RWPE2 (cell line): Measurements from ENCODE around the gene NT5M.

ENCODE experiments used
- ATAC-seq: fragments of 200-7000 bp; cut with Tn5 transposase; 3 replicates; pipeline ENCODE4 v1.9.1; 2021; ENCODE audit warnings: low read depth
- DNase-seq: peaks from one replicate; pipeline ENCODE4 v3.0.0-alpha.2; 2020; ENCODE audit warnings: low spot score
- H3K27ac ChIP-seq: fragments of 450-650 bp; 2 replicates; pipeline ENCODE4 v1.5.1; 2017; ENCODE audit warnings: mild to moderate bottlenecking; ENCODE audit not compliant: poor library complexity, severe bottlenecking
- H3K27me3 ChIP-seq: fragments of 250-450 bp; sonication (Bioruptor Pico); 2 replicates; pipeline ENCODE4 v1.5.1; 2021; ENCODE audit warnings: mild to moderate bottlenecking, moderate library complexity; ENCODE audit not compliant: insufficient read depth, poor library complexity, severe bottlenecking
- H3K36me3 ChIP-seq: fragments of 250-450 bp; sonication (Bioruptor Pico); 2 replicates; pipeline ENCODE4 v1.5.1; 2020; ENCODE audit warnings: low read depth, mild to moderate bottlenecking, moderate library complexity
- H3K4me1 ChIP-seq: fragments of 250-450 bp; sonication (Bioruptor Pico); 2 replicates; pipeline ENCODE4 v1.5.1; 2021; ENCODE audit warnings: mild to moderate bottlenecking, moderate library complexity; ENCODE audit not compliant: insufficient read depth, poor library complexity, severe bottlenecking
- H3K4me3 ChIP-seq: fragments of 250-450 bp; sonication (Bioruptor Pico); 2 replicates; pipeline ENCODE4 v1.5.1; 2021; ENCODE audit warnings: mild to moderate bottlenecking, moderate library complexity; ENCODE audit not compliant: severe bottlenecking
- H3K9me3 ChIP-seq: fragments of 250-450 bp; sonication (Bioruptor Pico); 2 replicates; pipeline ENCODE4 v1.5.1; 2021; ENCODE audit warnings: mild to moderate bottlenecking, moderate library complexity; ENCODE audit not compliant: severe bottlenecking
- TF ChIP-seq, protein P1 (sequence below): fragments of 450-650 bp; IDR thresholded peaks from one replicate; pipeline ENCODE4 v1.5.1; 2017; ENCODE audit warnings: mild to moderate bottlenecking, moderate library complexity; ENCODE audit not compliant: poor library complexity, severe bottlenecking

The NT5M gene

DNA sequence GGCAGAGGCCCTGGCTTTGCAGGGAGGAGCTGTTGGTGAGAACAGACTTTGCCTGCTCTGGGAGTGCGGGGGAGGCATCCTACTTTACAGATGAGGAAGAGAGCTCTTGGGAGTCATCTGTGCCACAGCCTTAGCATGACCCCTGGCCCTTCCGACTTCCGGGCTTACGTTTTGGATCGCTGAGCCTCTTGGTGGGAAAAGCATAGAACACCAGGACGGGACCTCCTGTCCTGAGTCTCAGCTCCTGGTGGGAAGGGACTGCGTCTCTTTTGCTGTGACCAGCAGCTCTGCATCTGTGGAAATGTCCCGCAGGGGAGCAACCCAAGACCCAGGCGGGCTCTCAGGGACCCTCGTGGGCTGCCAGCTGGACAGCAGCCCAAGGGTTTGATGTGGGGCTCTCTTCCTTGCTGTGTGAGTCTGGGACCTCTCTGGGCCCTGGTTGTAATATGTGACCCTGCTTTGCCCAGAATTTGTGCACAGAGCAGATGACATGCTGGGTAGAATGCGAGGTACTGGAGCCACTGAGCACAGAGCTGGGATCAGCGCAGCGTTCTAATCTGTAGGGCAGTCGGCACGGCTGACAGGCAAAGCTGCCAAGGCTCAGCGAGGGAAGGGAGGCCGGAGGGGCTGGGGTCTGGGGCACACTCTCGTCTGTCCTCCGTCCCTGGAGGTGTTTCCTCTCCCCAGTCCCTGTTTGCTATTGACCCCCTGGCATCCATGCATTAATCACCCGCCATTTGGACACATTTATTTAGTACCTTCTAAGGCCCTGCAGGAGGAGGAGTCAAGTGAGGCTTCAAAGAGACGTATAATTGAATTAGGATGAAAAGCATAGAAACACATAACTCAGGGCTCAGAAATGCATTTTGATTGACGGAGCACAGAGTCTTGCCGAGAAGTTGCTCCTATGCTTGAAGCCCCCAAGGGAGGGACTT lies 64.0 kb downstream of the NT5M start:
- Histone ChIP-seq H3K27me3 (no peaks in the 10 kb centered on the region), H3K4me3 (no peak overlapping the region), H3K27ac (no peak overlapping the region), H3K9me3 (no peaks in the 10 kb centered on the region), H3K4me1 (no peaks in the 10 kb centered on the region), H3K36me3 (no peaks in the 10 kb centered on the region)
- TF ChIP-seq, protein P1, sequence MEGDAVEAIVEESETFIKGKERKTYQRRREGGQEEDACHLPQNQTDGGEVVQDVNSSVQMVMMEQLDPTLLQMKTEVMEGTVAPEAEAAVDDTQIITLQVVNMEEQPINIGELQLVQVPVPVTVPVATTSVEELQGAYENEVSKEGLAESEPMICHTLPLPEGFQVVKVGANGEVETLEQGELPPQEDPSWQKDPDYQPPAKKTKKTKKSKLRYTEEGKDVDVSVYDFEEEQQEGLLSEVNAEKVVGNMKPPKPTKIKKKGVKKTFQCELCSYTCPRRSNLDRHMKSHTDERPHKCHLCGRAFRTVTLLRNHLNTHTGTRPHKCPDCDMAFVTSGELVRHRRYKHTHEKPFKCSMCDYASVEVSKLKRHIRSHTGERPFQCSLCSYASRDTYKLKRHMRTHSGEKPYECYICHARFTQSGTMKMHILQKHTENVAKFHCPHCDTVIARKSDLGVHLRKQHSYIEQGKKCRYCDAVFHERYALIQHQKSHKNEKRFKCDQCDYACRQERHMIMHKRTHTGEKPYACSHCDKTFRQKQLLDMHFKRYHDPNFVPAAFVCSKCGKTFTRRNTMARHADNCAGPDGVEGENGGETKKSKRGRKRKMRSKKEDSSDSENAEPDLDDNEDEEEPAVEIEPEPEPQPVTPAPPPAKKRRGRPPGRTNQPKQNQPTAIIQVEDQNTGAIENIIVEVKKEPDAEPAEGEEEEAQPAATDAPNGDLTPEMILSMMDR, result no peak
- ATAC-seq (no peak), DNase-seq (peak; percentile 40)

DNA sequence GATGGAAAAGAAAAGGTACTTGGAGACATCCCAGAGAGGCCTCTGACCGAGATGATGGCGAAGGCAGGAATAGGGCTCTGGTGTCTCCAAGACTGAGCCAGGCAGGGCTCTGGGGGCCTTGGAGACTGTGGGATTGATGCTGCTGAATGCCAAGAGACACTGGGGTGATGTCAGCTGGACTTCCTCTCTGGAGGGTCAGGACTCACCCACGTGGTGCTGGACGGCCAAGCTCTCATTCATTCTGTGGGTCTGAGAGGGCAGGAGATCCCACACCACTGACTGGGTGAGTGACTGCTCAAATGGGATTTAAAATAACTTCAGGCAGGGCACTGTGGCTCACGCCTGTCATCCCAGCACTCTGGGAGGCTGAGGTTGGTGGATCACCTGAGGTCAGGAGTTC lies 64.8 kb downstream of the NT5M start:
- TF ChIP-seq, protein P1, result no peak
- Histone ChIP-seq H3K4me3 (no peak overlapping the region), H3K9me3 (no peaks in the 10 kb centered on the region), H3K27me3 (no peaks in the 10 kb centered on the region), H3K4me1 (no peaks in the 10 kb centered on the region), H3K27ac (no peak overlapping the region), H3K36me3 (no peaks in the 10 kb centered on the region)
- ATAC-seq, result no peak
- peak; percentile 35 for DNase-seq

DNA sequence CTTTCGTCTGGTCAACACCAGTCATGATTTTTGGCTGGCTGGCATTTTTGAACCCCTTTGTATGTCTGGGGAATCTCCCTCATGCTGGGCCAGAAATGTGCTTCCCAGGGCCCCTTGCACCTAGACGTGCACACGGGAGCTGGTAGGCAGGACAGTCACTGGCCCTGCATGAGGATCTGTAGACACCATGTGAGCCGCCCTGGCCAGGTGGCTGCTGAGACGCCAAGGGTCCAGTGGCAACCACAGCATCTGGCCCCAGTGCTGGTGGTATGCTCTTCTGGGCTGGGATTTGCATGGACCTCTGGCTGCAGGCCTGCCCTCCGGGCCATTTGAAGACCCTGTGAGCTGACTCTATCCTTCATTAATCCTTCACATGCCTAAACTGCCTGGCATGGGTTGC lies 67.5 kb downstream of the NT5M start:
- no peaks in the 10 kb centered on the region for H3K36me3 ChIP-seq
- H3K9me3 ChIP-seq, result no peaks in the 10 kb centered on the region
- DNase-seq, result peak; percentile 33
- no peak overlapping the region for H3K27ac ChIP-seq
- ATAC-seq, result no peak
- H3K4me3 ChIP-seq, result no peak overlapping the region
- TF ChIP-seq, protein P1, result no peak
- no peaks in the 10 kb centered on the region for H3K27me3 ChIP-seq
- no peaks in the 10 kb centered on the region for H3K4me1 ChIP-seq

DNA sequence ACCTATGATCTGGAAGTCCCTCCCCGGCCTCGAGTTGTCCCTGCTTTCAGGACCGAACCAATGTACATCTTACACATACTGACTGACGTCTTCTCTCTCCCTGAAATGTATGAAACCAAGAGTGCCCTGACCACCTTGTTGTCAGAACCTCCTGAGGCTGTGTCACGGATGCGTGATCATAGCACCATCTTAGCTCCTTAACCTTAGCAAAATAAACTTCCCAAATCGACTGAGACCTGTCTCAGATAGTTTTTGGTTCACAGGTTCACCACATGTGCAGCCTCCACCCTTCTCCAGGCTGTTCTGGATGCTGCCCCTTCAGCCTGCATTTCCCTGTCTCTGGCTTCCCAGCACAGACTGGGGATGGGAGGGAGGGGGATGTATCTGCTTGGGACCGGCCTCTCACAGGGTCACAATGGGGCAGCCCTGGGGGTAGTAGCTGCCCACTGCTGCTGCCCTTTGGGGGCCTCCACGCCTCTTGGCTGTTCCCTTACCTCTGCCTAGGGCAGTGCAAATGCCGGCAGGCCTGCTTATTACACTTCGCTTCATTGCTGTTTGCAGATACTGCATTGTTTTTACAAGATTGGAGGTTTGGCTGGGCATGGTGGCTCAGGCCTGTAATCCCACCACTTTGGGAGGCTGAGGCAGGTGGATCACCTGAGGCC lies 69.8 kb downstream of the NT5M start:
- H3K4me3 ChIP-seq, result no peak overlapping the region
- TF ChIP-seq, protein P1, result no peak
- no peaks in the 10 kb centered on the region for H3K4me1 ChIP-seq
- no peak overlapping the region for H3K27ac ChIP-seq
- H3K36me3 ChIP-seq, result no peaks in the 10 kb centered on the region
- ATAC-seq, result no peak
- no peaks in the 10 kb centered on the region for H3K27me3 ChIP-seq
- peak; percentile 19 for DNase-seq
- no peaks in the 10 kb centered on the region for H3K9me3 ChIP-seq
